Measurements from ENCODE around the gene TBC1D8.

Gene TBC1D8

DNA sequence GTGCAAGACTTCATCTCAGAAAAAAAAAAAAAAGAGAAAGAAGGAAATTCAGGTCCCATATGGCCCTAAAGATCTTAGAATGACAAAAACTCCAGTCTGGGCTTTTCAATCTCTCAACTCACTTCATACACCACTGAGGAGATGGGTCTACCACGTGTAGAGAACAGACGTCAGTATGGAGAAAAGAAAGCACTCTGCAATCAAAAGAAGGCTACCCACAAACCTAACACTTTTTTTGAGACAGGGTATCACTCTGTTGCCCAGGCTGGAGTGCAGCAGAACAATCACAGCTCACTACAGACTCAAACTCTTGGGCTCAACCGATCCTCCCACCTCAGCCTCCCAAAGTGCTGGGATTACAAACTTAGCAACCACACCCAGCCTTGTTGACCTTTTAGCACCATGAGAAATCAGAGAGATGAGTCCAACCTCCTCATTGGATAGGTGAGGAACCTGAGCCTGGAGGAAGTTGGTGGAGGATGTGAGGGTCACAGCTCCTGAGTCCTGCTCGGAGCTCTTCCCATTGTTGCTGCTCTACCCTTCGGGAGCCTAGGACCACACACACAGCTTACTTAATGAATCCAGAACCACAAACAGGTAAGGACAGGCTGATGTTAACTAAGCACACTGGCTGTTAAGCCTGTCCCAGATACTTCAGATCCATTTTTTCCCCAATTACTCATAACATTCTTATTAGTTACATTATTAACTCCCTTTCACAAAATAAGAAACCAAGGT is 23.7 kb downstream of the TBC1D8 start:
- no peak for DNase-seq (ENCODE audit: low read depth)
- no peak overlapping the region for H3K4me3 ChIP-seq (ENCODE audit: control insufficient read depth, low read depth, low read length)
- TF ChIP-seq CTCF (conservative IDR thresholded peaks at IDR 0.05; ENCODE audit: control insufficient read depth, insufficient read depth, low read depth, low read length): no peak

GRCh38 chr2:101125808-101126207 is 25.4 kb downstream of the TBC1D8 start:
- no peak overlapping the region for H3K4me3 ChIP-seq (ENCODE audit: control insufficient read depth, low read depth, low read length)
- DNase-seq (ENCODE audit: low read depth): no peak
- TF ChIP-seq CTCF (conservative IDR thresholded peaks at IDR 0.05; ENCODE audit: control insufficient read depth, insufficient read depth, low read depth, low read length): no peak

GRCh38 chr2:101125374-101125773 is 25.8 kb downstream of the TBC1D8 start:
- TF ChIP-seq CTCF (conservative IDR thresholded peaks at IDR 0.05; ENCODE audit: control insufficient read depth, insufficient read depth, low read depth, low read length): no peak
- DNase-seq (ENCODE audit: low read depth): peak; percentile 43

DNA sequence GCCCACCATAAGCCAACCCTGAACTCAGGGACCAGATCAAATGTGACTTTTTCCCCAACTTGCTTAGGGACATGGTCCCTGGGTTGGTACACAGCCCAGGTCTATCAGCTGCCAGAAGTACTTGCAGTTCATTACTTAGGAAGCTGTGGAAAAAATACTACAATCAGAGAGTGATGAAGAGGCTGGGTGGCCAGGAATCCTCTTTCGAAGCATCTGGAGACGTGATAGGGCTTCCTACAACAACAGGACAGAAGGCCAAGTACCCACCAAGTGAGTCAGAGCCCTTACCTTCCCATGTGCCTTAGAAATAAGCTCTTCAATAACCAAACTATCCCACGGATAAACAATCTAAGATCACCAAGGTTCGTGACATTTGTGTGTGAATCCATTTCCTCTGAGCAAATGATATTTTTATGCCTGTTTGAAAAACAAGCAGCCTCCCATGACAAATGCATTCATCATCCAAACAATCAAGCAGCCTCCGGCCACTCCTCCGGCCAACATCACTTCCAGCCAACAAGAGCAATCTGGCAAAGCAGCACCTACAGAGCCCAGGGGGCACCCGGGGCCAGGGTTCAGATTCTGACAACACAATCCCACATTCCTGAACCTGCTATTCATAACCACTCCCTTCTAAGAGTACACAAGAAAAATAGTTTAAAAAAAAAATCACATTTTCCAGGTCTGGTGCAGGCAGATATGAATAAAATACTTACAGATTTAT is 26.4 kb downstream of the TBC1D8 start:
- peak overlapping the region; percentile 9 for H3K4me3 ChIP-seq (ENCODE audit: control insufficient read depth, low read depth, low read length)
- peak; percentile 96 for DNase-seq (ENCODE audit: low read depth)
- no peak for TF ChIP-seq CTCF (conservative IDR thresholded peaks at IDR 0.05; ENCODE audit: control insufficient read depth, insufficient read depth, low read depth, low read length)

More at GRCh38 chr2:101125374-101125773, 25.8 kb downstream of the TBC1D8 start:
- no peak overlapping the region for H3K4me3 ChIP-seq (ENCODE audit: control insufficient read depth, low read depth, low read length)

DNA sequence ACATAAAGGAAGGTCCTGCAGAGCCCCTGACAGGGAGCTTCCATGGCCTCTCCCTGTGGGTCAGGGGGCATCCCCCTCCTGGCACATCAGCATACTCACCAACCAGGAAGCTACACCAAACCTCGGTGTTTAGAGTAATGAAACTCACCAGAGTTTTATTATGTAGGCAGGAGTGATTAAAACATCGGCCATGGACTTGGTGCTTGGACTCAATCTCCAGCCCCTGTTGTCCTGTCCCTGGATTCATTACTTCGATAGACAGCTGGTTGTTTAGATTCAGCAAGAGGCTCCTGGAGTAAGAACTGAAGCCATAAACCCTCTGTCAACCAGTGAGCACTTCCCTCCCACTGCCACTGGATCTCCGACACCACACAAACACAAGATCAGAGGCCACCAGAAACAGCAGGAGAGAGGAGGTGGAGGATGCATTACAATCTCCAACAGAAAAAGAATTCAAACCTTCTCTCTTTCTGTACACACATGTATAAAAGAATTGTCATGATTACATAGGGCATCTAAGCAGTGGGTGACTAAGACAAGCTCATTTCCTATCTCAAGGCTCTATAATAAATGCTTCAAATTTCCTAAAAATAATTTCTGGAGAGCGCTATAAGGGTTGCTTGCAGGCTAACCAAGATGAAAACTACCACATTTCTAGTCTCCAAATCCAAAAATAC is 27.2 kb downstream of the TBC1D8 start:
- peak; percentile 55 for DNase-seq (ENCODE audit: low read depth)
- no peak overlapping the region for H3K4me3 ChIP-seq (ENCODE audit: control insufficient read depth, low read depth, low read length)
- TF ChIP-seq CTCF (conservative IDR thresholded peaks at IDR 0.05; ENCODE audit: control insufficient read depth, insufficient read depth, low read depth, low read length): no peak

GRCh38 chr2:101121174-101121573 is 30.0 kb downstream of the TBC1D8 start:
- no peak overlapping the region for H3K4me3 ChIP-seq (ENCODE audit: control insufficient read depth, low read depth, low read length)
- no peak for TF ChIP-seq CTCF (conservative IDR thresholded peaks at IDR 0.05; ENCODE audit: control insufficient read depth, insufficient read depth, low read depth, low read length)
- DNase-seq (ENCODE audit: low read depth): no peak
